ENCODE data around the gene WDTC1. TPM values are rescaled to one million over a fixed set of nuclear protein-coding genes. Genes with fewer than 3 reads are reported as not detected.

The WDTC1 gene
- total and polyA plus RNA-seq, 4 donors: 4.6 to 25.0 (median 19.6) TPM

DNA sequence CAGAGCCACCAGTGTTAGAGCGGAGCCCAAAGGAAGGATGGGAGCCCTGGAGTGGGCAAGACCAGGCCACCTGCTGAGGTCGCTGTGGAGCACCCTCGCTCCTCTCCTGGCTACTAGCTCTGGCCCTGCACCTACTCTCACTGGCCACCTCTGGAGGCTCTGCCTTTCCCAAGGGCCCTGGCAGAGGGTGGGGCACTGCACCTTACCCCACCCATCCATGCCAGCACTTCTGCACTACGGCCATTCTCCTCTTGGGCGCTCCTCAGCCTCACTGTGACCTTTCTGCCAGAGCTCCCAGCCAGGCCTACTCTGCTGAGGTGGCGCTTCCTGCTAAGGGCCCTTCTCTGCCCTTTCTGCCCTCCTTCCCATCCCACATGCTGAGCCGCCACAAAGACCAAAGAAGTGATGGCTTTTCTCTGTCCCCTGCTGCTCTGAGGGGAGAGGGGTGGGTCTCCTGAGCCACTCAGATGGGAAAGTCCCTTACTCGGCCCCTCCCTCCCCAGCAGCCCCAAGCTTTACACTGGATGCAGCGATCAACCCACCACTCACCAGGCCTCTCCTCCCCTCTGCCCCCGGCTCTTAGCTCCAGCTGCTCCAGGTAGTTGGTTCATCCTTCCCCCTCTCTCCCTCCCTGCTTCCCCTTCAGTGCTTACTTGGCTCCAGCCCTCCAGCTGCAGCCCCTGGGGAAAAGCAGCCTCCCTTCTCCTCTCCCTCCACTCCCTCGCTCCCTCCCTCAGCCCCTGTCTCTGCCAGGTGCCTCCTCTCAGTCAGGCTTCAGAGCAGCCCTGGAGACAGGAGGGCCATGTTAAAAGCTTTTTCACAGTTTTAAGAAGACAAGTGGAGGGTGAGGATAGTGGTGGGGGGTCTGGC, 72.7 kb downstream of the WDTC1 start:
- H3K4me3 ChIP-seq (ENCODE audit: low read depth in 1 of 3, low read length in 3 of 3): no peak overlapping the region
- H3K27ac ChIP-seq (ENCODE audit: low read depth in 1 of 2, low read length in 2 of 2): no peak overlapping the region
- DNase-seq (ENCODE audit: low spot score): no peak
- peaks cover under 1 to 29% (median 7%) of the 10 kb centered on the region in 4 donors for H3K36me3 ChIP-seq (ENCODE audit: control insufficient read depth in 4 of 4, insufficient read depth in 3 of 4, low read depth in 1 of 4, low read length in 3 of 4)
- no peaks in the 10 kb centered on the region for H3K4me1 ChIP-seq (ENCODE audit: control insufficient read depth in 4 of 4, insufficient read depth in 4 of 4, low read length in 3 of 4)
- TF ChIP-seq EGR1 (IDR thresholded peaks at IDR 0.05; ENCODE audit: low read depth in 2 of 2): no peak
- TF ChIP-seq YY1 (IDR thresholded peaks at IDR 0.05): no peak
- TF ChIP-seq, protein P1, sequence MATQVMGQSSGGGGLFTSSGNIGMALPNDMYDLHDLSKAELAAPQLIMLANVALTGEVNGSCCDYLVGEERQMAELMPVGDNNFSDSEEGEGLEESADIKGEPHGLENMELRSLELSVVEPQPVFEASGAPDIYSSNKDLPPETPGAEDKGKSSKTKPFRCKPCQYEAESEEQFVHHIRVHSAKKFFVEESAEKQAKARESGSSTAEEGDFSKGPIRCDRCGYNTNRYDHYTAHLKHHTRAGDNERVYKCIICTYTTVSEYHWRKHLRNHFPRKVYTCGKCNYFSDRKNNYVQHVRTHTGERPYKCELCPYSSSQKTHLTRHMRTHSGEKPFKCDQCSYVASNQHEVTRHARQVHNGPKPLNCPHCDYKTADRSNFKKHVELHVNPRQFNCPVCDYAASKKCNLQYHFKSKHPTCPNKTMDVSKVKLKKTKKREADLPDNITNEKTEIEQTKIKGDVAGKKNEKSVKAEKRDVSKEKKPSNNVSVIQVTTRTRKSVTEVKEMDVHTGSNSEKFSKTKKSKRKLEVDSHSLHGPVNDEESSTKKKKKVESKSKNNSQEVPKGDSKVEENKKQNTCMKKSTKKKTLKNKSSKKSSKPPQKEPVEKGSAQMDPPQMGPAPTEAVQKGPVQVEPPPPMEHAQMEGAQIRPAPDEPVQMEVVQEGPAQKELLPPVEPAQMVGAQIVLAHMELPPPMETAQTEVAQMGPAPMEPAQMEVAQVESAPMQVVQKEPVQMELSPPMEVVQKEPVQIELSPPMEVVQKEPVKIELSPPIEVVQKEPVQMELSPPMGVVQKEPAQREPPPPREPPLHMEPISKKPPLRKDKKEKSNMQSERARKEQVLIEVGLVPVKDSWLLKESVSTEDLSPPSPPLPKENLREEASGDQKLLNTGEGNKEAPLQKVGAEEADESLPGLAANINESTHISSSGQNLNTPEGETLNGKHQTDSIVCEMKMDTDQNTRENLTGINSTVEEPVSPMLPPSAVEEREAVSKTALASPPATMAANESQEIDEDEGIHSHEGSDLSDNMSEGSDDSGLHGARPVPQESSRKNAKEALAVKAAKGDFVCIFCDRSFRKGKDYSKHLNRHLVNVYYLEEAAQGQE (IDR thresholded peaks at IDR 0.05): no peak
- TF ChIP-seq, protein P2, sequence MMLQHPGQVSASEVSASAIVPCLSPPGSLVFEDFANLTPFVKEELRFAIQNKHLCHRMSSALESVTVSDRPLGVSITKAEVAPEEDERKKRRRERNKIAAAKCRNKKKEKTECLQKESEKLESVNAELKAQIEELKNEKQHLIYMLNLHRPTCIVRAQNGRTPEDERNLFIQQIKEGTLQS (IDR thresholded peaks at IDR 0.05): no peak
- no peak for TF ChIP-seq FOXA1 (IDR thresholded peaks at IDR 0.05)
- TF ChIP-seq SP1 (IDR thresholded peaks at IDR 0.05): no peak
- TF ChIP-seq RXRA (IDR thresholded peaks at IDR 0.05): no peak
- TF ChIP-seq TAF1 (conservative IDR thresholded peaks at IDR 0.05): no peak
- no peak for TF ChIP-seq JUND (IDR thresholded peaks at IDR 0.05)
- no peak for TF ChIP-seq FOXA2 (IDR thresholded peaks at IDR 0.05)
- TF ChIP-seq, protein P3, sequence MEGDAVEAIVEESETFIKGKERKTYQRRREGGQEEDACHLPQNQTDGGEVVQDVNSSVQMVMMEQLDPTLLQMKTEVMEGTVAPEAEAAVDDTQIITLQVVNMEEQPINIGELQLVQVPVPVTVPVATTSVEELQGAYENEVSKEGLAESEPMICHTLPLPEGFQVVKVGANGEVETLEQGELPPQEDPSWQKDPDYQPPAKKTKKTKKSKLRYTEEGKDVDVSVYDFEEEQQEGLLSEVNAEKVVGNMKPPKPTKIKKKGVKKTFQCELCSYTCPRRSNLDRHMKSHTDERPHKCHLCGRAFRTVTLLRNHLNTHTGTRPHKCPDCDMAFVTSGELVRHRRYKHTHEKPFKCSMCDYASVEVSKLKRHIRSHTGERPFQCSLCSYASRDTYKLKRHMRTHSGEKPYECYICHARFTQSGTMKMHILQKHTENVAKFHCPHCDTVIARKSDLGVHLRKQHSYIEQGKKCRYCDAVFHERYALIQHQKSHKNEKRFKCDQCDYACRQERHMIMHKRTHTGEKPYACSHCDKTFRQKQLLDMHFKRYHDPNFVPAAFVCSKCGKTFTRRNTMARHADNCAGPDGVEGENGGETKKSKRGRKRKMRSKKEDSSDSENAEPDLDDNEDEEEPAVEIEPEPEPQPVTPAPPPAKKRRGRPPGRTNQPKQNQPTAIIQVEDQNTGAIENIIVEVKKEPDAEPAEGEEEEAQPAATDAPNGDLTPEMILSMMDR (IDR thresholded peaks at IDR 0.05; ENCODE audit: low read depth, low read length, missing input control): no peak
- H3K9ac ChIP-seq (ENCODE audit: low read depth in 1 of 2, low read length in 2 of 2): no peak overlapping the region
- H3K27me3 ChIP-seq (ENCODE audit: control insufficient read depth in 4 of 4, insufficient read depth in 4 of 4, low read length in 3 of 4): no peaks in the 10 kb centered on the region
- 90% methylated on average over 11 of the region's 11 CpGs for WGBS
- H3K9me3 ChIP-seq (ENCODE audit: control insufficient read depth in 4 of 4, low read length in 3 of 4): no peaks in the 10 kb centered on the region

DNA sequence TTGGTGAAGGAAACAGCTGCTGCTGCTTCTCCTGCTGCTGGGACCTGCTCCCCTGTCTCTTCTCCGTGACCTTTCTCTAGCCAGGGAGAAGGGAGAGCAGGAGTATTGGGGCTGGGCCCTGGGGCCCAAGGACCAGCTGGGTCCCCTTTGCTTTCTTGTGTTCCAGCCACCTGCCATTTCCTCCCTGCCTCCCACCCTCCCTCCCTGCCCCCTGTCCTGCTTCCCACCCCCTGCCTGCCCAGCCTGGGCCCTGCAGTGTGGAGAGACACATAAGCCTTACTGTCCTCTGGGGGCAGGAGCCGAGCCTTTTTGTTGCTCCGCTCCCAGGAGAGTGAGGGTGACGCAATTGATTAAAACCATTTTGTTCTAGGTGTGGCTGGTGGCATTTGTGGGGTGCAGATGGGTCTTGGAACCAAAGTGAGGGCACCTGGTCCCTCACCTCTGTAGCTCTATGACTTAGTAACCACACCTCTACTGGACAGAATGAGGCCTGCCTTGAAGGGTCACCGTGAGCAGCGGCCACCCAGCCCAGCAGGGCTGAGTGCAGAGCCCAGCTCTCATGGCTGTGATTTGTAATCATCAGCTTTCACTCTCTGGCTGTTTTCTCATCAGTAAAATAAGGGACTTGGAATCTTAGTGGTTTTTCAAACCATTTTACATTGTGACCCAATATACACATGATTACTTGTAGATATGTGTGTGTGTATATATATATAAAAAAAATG, 73.6 kb downstream of the WDTC1 start:
- H3K36me3 ChIP-seq (ENCODE audit: control insufficient read depth in 4 of 4, insufficient read depth in 3 of 4, low read depth in 1 of 4, low read length in 3 of 4): peaks cover 0 to 29% (median 6%) of the 10 kb centered on the region in 4 donors
- DNase-seq (ENCODE audit: low spot score): no peak
- H3K27ac ChIP-seq (ENCODE audit: low read depth in 1 of 2, low read length in 2 of 2): no peak overlapping the region
- WGBS: 95% methylated on average over 6 of the region's 6 CpGs
- H3K4me1 ChIP-seq (ENCODE audit: control insufficient read depth in 4 of 4, insufficient read depth in 4 of 4, low read length in 3 of 4): no peaks in the 10 kb centered on the region
- no peaks in the 10 kb centered on the region for H3K27me3 ChIP-seq (ENCODE audit: control insufficient read depth in 4 of 4, insufficient read depth in 4 of 4, low read length in 3 of 4)
- H3K4me3 ChIP-seq (ENCODE audit: low read depth in 1 of 3, low read length in 3 of 3): no peak overlapping the region
- H3K9me3 ChIP-seq (ENCODE audit: control insufficient read depth in 4 of 4, low read length in 3 of 4): no peaks in the 10 kb centered on the region
- H3K9ac ChIP-seq (ENCODE audit: low read depth in 1 of 2, low read length in 2 of 2): no peak overlapping the region
- TF ChIP-seq, protein P1 (IDR thresholded peaks at IDR 0.05): no peak
- TF ChIP-seq JUND (IDR thresholded peaks at IDR 0.05): no peak
- no peak for TF ChIP-seq NR2F2 (IDR thresholded peaks at IDR 0.05)
